Stomach (tissue), 4 donors: Measurements from ENCODE around the gene PTPRT.

Source experiments
- EP300 ChIP-seq: sonication (generic); formaldehyde crosslinking; IDR thresholded peaks from one replicate; pipeline ENCODE4 v1.6.1; 2017; ENCODE audit warnings: antibody characterized with exemption
- POLR2AphosphoS5 ChIP-seq, 3 donors: sonication (generic); formaldehyde crosslinking; IDR thresholded peaks; one replicate each; pipeline ENCODE4 v1.6.1; 2016; ENCODE audit warnings: antibody characterized with exemption in 3 of 3
- TF ChIP-seq, protein P1 (sequence below), 7 experiments: fragments of 450-650 bp in 4 of 7; fragments of 200-600 bp in 3 of 7; sonication (generic) in 3 of 7; IDR thresholded peaks; one replicate each; pipeline ENCODE4 v1.5.1; 2016 to 2019; ENCODE audit warnings: antibody characterized with exemption in 7 of 7, control low read depth in 2 of 7, mild to moderate bottlenecking in 1 of 7

GRCh38 chr20:43014206-43014605 is 175.5 kb downstream of the PTPRT start:
- no peak for TF ChIP-seq POLR2AphosphoS5 (IDR thresholded peaks at IDR 0.05)
- TF ChIP-seq, protein P1, sequence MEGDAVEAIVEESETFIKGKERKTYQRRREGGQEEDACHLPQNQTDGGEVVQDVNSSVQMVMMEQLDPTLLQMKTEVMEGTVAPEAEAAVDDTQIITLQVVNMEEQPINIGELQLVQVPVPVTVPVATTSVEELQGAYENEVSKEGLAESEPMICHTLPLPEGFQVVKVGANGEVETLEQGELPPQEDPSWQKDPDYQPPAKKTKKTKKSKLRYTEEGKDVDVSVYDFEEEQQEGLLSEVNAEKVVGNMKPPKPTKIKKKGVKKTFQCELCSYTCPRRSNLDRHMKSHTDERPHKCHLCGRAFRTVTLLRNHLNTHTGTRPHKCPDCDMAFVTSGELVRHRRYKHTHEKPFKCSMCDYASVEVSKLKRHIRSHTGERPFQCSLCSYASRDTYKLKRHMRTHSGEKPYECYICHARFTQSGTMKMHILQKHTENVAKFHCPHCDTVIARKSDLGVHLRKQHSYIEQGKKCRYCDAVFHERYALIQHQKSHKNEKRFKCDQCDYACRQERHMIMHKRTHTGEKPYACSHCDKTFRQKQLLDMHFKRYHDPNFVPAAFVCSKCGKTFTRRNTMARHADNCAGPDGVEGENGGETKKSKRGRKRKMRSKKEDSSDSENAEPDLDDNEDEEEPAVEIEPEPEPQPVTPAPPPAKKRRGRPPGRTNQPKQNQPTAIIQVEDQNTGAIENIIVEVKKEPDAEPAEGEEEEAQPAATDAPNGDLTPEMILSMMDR (IDR thresholded peaks at IDR 0.05) = no peak
- TF ChIP-seq EP300 = no peak
